ENCODE data around the gene RERE.

RERE gene

GRCh38 chr1:8817412-8818324 is at the start of gene RERE:
Gene RERE, minus strand, starts transcription at chr1:8817640.
- DNase-seq: peak; percentile 94

DNA sequence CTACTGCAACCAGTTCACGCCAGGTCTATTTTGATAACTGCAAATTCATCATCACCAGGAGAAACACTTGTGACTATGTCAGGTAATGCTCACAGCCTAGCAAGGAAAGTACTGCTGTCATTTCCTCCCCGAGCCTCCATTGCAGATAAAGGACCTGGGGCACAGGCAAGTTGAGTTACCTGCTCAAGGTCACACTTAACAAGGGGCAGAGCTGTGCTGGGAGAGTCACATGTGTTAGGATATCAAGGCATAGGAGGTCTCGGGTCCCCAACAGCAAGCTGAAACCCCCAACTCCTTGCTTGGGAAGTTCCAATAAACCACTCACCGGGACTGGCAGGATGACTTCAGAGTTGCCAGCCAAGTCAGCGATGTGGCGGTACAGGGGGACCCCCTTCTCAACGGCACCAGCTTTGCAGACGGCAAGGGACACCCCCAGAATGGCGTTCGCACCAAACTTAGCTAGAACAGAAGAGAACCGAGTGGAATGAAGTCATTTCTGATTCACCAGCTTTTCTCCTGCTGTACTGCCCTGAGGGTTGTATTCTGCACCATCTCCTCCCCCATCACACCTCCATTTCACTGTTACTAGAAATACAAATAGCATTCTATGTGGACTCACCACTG is 49.5 kb upstream of the RERE start:
- DNase-seq: no peak

DNA sequence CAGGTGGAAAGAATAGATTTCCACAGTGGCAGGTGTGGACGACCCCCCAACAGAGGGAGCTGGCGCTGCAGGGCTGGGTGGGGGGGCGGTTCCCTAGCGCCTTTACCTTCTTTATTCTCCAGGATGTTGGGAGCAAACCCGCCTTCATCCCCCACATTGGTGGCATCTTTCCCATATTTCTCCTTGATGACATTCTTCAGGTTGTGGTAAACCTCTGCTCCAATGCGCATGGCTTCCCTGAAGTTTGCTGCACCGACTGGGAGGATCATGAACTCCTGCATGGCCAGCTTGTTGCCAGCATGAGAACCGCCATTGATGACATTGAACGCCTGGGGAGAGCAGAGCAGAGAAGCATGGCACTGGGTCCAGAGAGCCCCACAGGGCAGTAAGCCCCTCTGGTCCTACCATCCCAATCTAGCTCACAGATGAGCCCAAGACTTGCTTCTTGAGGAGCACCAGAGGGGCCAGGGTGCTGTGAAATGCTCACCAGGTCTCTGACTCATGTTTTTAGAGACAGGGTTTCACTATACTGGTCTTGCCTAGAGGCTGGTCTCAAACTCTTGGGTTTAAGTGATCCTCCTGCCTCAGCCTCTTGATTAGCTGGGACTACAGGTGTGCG is 48.8 kb upstream of the RERE start:
- no peak for DNase-seq

DNA sequence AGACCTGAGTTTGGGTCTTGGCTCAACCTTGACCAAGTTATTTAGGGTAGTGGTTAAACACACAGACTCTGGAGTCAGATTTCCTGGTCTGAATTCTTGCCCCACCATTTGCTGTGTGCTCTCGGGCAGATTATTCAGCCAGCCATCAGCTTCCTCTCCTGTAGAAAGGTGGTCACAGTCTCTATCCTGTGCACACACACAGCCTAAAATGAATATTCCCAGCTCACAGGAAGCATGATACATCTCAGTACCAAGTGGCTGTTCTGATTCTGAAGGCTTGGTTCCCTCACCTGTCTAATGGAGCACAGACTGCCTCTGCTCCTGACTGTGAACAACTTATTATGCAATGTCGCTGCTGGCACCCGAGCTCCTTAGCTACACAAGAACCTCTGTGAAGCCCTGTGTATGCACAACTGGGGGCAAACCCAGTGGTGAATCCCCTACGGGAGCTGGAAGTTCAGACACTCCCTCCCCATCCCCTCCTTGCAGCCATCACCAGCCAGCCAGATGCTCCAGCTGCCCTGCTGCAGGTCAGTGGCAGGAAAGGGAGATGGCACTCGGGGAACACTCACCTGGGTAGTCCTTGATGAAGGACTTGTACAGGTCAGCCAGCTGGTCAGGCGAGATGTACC is 47.4 kb upstream of the RERE start:
- no peak for DNase-seq

- DNase-seq: no peak
Measured at GRCh38 chr1:8863794-8864233, 46.4 kb upstream of the RERE start.

DNA sequence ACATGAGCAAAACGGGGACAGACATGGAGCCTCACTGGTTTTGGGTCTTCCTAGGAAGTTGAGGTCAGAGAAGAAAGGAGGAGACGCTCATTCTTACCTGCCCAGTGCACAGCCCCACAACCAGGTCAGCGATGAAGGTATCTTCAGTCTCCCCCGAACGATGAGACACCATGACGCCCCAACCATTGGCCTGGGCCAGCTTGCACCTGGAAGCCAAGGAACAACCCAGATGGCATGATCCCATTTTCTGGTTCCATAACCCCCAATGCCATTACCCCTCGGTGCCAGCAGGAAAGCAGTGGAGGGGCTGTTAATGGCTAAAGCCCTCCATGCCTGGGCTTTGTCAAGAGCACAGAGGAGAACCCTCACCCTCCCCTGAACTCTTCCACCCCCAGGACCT is 45.7 kb upstream of the RERE start:
- no peak for DNase-seq

- DNase-seq: no peak
Measured at GRCh38 chr1:8862528-8862927, 45.1 kb upstream of the RERE start.

DNA sequence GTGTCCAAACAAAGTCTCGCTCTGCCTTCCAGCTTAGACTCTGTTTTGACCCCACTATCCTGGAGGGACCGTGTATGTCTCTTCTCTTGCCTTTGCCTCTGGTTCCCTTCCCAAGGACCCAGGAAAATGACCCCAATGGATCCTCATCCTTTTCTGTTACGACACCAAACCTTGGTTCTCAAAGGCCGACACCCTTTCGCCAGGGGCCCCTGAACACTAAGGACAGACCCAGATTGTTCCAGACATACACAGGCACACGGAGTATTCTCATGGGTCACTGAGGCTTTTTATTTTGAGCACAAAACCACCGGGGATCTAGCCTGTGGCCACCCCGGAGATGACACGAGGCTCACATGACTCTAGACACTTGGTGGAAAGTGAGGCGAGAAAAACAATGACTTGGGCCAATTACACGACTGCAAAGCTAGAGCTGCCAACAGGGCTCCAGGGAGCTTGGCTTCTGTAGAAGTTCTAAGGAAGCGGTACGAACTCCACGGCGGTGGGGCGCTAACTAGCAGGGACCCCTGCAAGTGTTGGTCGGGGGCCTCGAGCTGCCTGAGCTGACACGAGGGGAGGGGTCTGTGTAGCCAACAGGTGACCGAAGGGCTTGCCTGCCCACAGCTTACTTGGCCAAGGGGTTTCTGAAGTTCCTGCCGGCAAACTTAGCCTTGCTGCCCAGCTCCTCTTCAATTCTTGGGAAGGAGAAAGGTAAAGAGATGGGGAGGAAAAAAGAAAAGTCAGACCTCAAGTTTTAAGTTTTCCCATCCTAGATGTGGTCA is 43.5 kb upstream of the RERE start:
- no peak for DNase-seq

- DNase-seq: peak; percentile 66
Measured at GRCh38 chr1:8858888-8859706, 41.7 kb upstream of the RERE start.

DNA sequence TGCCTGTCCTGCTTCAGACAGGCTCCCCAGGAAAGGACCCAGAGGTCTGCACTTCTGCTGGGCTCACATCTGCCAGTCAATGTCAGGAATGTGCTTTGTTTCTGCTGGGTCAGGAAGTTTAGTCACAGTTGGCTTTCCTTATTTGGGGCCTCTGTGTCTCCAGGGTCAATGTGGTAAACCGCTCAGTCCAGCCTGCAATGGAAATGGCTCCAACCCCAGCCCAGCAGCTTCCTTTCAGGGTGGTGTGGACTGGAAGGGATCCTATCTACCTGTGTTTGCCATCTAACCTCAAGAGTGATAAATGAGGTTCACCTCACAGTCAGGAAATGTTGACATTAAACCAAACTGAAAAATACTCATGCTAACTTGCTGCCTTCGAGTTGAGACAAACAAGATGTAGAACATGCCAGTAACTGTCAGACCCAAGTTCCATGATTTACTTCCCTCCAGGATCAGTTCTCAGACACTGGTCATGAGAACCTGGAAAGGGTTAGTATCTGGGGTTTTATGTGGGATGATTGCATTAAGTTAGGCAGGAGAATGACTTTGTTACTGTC is 40.8 kb upstream of the RERE start:
- peak; percentile 91 for DNase-seq

GRCh38 chr1:8856689-8857412 is 39.4 kb upstream of the RERE start:
- DNase-seq: no peak

DNA sequence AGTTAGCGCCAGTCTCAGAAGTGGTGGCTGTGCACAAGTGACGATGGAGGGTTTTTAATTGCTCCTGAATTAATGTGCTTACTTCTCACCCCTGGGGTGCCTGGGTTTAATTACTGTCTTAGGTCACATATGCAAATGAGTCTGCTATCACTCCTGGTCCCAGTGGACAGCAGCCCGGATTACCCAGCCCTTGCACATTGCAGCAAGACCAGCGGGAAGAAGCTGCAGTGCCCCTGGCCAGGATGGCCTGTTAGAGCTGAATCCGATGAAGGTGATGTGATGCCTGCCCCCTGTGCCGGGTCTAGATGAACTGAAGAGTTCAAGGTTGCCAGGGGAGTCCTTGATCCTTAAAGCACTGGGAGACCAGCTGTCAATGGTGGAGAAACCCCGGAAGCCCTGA is 36.8 kb upstream of the RERE start:
- DNase-seq: no peak

DNA sequence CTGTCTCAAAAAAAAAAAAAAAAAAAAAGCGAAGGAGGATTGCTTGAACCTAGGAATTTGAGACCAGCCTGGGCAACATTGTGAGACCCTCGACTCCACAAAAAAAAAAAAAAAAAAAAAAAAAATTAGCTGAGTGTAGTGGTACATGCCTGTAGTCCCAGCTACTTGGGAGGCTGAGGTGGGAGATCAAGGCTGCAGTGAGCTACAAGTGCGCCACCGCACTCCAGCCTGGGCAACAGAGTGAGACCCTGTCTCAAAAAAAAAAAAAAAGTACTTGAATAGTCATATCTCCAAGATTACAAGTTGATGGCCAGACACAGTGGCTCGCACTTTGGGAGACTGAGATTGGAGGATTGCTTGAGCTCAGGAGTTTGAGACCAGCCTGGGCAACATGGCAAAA is 33.6 kb upstream of the RERE start:
- DNase-seq: no peak

DNA sequence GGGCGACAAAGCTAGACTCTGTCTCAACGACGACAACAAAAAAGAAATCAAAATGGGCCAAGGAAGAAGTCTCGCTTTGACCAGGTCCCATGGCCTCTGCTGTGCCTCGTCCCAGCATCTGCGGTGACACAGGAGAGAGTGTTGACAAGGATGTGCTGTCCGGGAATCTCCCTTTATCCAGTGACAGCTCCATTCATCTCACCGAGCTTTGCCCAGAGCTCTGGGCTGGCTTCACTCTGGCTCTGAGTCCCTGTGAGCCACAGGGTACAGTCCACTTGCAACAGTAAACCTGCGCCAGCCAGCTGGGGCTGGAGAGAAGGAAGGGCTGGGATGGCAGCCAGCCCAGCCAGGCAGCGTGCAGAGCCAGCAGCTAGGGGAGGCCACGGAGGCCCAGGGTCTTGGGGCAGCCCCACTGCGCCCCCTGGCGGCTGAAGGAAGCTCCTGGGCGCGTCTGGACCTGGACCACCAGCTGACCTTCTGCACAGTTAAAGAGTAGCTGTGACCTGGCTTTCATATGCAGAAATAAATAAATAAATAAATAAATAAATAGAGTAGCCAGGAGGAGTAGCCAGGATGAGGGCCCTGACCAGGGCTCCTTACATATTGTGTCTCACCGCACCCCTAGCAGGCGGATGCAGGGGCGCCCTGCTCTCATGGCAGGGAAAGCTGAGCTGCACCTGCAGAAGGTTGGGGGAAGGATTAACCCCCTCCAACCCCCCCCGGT is 31.4 kb upstream of the RERE start:
- peak; percentile 89 for DNase-seq

- DNase-seq: no peak
Measured at GRCh38 chr1:8847990-8848389, 30.6 kb upstream of the RERE start.

GRCh38 chr1:8846263-8846662 is 28.8 kb upstream of the RERE start:
- no peak for DNase-seq

- no peak for DNase-seq
Measured at GRCh38 chr1:8845104-8846097, 28.0 kb upstream of the RERE start.

GRCh38 chr1:8844501-8845006 is 27.1 kb upstream of the RERE start:
- DNase-seq: no peak

Measured in fibroblast of upper back skin (primary cell).